Tibial artery (tissue), 4 donors: ENCODE data around the gene SLAMF9.
A peak's percentile ranks its signal among the peaks of the same experiment; 100 is the strongest.

Experiments
- DNase-seq, 2 donors: peaks; one replicate each; pipeline ENCODE4 v3.0.0-alpha.2; 2019
- H3K27ac ChIP-seq, 2 donors: fragments of 200-600 bp; sonication (generic) in 1 of 2; 1 replicate in 1 of 2; 2 replicates in 1 of 2; pipeline ENCODE4 v1.5.1; 2018 to 2019; ENCODE audit warnings: mild to moderate bottlenecking in 1 of 2
- H3K27me3 ChIP-seq, 2 donors: fragments of 200-600 bp; sonication (generic) in 1 of 2; one replicate each; pipeline versions ENCODE4 v1.5.1 to v1.6.0; 2016 to 2019
- H3K36me3 ChIP-seq, 3 donors: fragments of 200-600 bp; sonication (generic) in 2 of 3; one replicate each; pipeline ENCODE4 v1.5.1; 2016 to 2019; ENCODE audit warnings: mild to moderate bottlenecking in 2 of 3
- H3K4me1 ChIP-seq, 4 donors: fragments of 200-600 bp; sonication (generic) in 2 of 4; 1 replicate in 3 of 4; 2 replicates in 1 of 4; pipeline ENCODE4 v1.5.1; 2016 to 2019
- H3K4me3 ChIP-seq, 2 donors: fragments of 200-600 bp; sonication (generic) in 1 of 2; 1 replicate in 1 of 2; 2 replicates in 1 of 2; pipeline ENCODE4 v1.5.1; 2018 to 2019; ENCODE audit warnings: mild to moderate bottlenecking in 2 of 2
- H3K9me3 ChIP-seq, 3 donors: fragments of 200-600 bp; sonication (generic) in 1 of 3; one replicate each; pipeline ENCODE4 v1.5.1; 2016 to 2019
- CTCF ChIP-seq, 2 experiments: fragments of 200-600 bp in 1 of 2; fragments of 450-650 bp in 1 of 2; IDR thresholded peaks; one replicate each; pipeline ENCODE4 v1.5.1; 2017 to 2019; ENCODE audit warnings: antibody characterized with exemption in 2 of 2, mild to moderate bottlenecking in 1 of 2, moderate library complexity in 1 of 2
- intact Hi-C: fragments of 100-400 bp; cut with DNase I; formaldehyde crosslinking; loops from one replicate; pipeline ENCODE4 v1.15.0; 2023; ENCODE audit warnings: low total_unique reads

SLAMF9 gene

GRCh38 chr1:159953536-159954515 lies at the start of gene SLAMF9:
Gene SLAMF9 (minus strand): TSS chr1:159954237. CDS start chr1:159954137, 100 bp downstream.
- Histone ChIP-seq H3K27ac (no peak within 1 kb of the TSS), H3K36me3 (no peaks in the 10 kb centered on the region), H3K27me3 (peaks cover 0 to 27% of the 10 kb centered on the region in 2 donors), H3K4me1 (peaks cover 0 to 3% (median 0%) of the 10 kb centered on the region in 4 donors), H3K9me3 (no peaks in the 10 kb centered on the region), H3K4me3 (no peak within 1 kb of the TSS)
- peak in 1 of 2 donors; percentile 29 for DNase-seq
- TF ChIP-seq CTCF (IDR thresholded peaks at IDR 0.05), result no peak
- intact Hi-C loops, result no loop called here

- no peak for TF ChIP-seq CTCF (IDR thresholded peaks at IDR 0.05)
- no peak overlapping the region for H3K4me3 ChIP-seq
Measured at GRCh38 chr1:160001440-160001839, 47.4 kb upstream of the SLAMF9 start.

GRCh38 chr1:159999204-159999603 lies 45.2 kb upstream of the SLAMF9 start:
- DNase-seq, result no peak
- intact Hi-C loops, result no loop called here

More at GRCh38 chr1:160001440-160001839, 47.4 kb upstream of the SLAMF9 start:
- no peaks in the 10 kb centered on the region for H3K9me3 ChIP-seq
- H3K27ac ChIP-seq, result no peak overlapping the region
- DNase-seq, result no peak
- H3K27me3 ChIP-seq, result no peaks in the 10 kb centered on the region
- H3K36me3 ChIP-seq, result no peaks in the 10 kb centered on the region
- intact Hi-C loops, result loop anchor here (10.0 kb wide), 1 partner anchor 207 kb away; no protein-coding TSS in a partner anchor
- no peaks in the 10 kb centered on the region for H3K4me1 ChIP-seq

GRCh38 chr1:159996653-159997052 lies 42.6 kb upstream of the SLAMF9 start:
- H3K27me3 ChIP-seq, result no peaks in the 10 kb centered on the region
- intact Hi-C loops, result no loop called here
- H3K4me3 ChIP-seq, result no peak overlapping the region
- no peaks in the 10 kb centered on the region for H3K9me3 ChIP-seq
- TF ChIP-seq CTCF (IDR thresholded peaks at IDR 0.05), result no peak
- DNase-seq, result no peak
- no peaks in the 10 kb centered on the region for H3K36me3 ChIP-seq
- no peaks in the 10 kb centered on the region for H3K4me1 ChIP-seq
- no peak overlapping the region for H3K27ac ChIP-seq

More at GRCh38 chr1:159999204-159999603, 45.2 kb upstream of the SLAMF9 start:
- Histone ChIP-seq H3K4me1 (no peaks in the 10 kb centered on the region), H3K27me3 (no peaks in the 10 kb centered on the region), H3K9me3 (no peaks in the 10 kb centered on the region), H3K27ac (no peak overlapping the region), H3K36me3 (no peaks in the 10 kb centered on the region), H3K4me3 (no peak overlapping the region)
- TF ChIP-seq CTCF (IDR thresholded peaks at IDR 0.05), result no peak

GRCh38 chr1:159994896-159995295 lies 40.9 kb upstream of the SLAMF9 start:
- no peak for TF ChIP-seq CTCF (IDR thresholded peaks at IDR 0.05)
- no peak for DNase-seq
- Histone ChIP-seq H3K27ac (no peak overlapping the region), H3K4me1 (no peaks in the 10 kb centered on the region), H3K4me3 (no peak overlapping the region), H3K36me3 (no peaks in the 10 kb centered on the region), H3K27me3 (peaks cover 0 to 2% of the 10 kb centered on the region in 2 donors), H3K9me3 (no peaks in the 10 kb centered on the region)
- intact Hi-C loops, result no loop called here
